Measurements from ENCODE around the gene B3GNT9. TPM values are rescaled to one million over a fixed set of nuclear protein-coding genes. Genes with fewer than 3 reads are reported as not detected.

B3GNT9 gene
- total and polyA plus RNA-seq, 2 of the 8 experiments (the other 6 are each of a cell fraction or from before 2014, with no cell fraction given), result 3.5 to 9.0 TPM

GRCh38 chr16:67173323-67173722, 22.5 kb upstream of the B3GNT9 start:
- Histone ChIP-seq H2BK12ac (ENCODE audit: low read depth, low read length) (no peak overlapping the region), H4K5ac (ENCODE audit: insufficient read length, low read depth, low read length) (no peak overlapping the region), H2BK20ac (ENCODE audit: low read length) (no peak overlapping the region), H2AK5ac (ENCODE audit: low read depth, low read length) (no peak overlapping the region), H2BK5ac (ENCODE audit: low read depth, low read length) (no peak overlapping the region), H3K23ac (ENCODE audit: insufficient read length) (no peak overlapping the region), H3K79me2 (ENCODE audit: control insufficient read depth in 1 of 2, insufficient read depth in 2 of 2, low read length in 2 of 2) (no peaks in the 10 kb centered on the region), H3K9ac (replicated peaks in 1 of 4; ENCODE audit: extremely low read depth in 1 of 4, low read depth in 3 of 4, low read length in 3 of 4) (no peak overlapping the region), H3K4ac (replicated peaks; ENCODE audit: insufficient read length, low read depth, low read length) (no peak overlapping the region), H3K4me2 (ENCODE audit: insufficient read depth in 1 of 2, low read depth in 2 of 2, low read length in 2 of 2) (peak overlapping the region; percentile 71 to 92), H2BK15ac (ENCODE audit: low read length) (peak overlapping the region; percentile 81; the same call in 1 of the 2 replicates), H4K91ac (replicated peaks; ENCODE audit: insufficient read length, low read length) (no peak overlapping the region), H3K14ac (ENCODE audit: insufficient read length) (no peak overlapping the region), H4K8ac (ENCODE audit: extremely low read depth, insufficient read depth, low read length) (no peak overlapping the region), H2AFZ (ENCODE audit: low read length) (no peak overlapping the region), H3K23me2 (ENCODE audit: low read depth, low read length) (peaks cover 27% of the 10 kb centered on the region), H3K4me3 (ENCODE audit: extremely low read depth in 1 of 4, insufficient read depth in 2 of 4, low read depth in 3 of 4, low read length in 4 of 4) (peak overlapping the region; percentile 27 to 57 (median 34); a peak in 6 of 8 replicates), H4K20me1 (replicated peaks in 1 of 2; ENCODE audit: control insufficient read depth in 1 of 2, insufficient read depth in 2 of 2, low read length in 2 of 2) (peaks cover 7 to 22% of the 10 kb centered on the region in 2 experiments), H3K27ac (ENCODE audit: low read depth, low read length) (no peak overlapping the region), H3K27me3 (replicated peaks in 1 of 4; ENCODE audit: control insufficient read depth in 3 of 4, extremely low read depth in 1 of 4, insufficient read depth in 3 of 4, low read length in 3 of 4) (peaks cover 57 to 93% (median 90%) of the 10 kb centered on the region in 4 experiments), H3K36me3 (ENCODE audit: control insufficient read depth in 2 of 4, insufficient read depth in 4 of 4, low read length in 3 of 4) (no peaks in the 10 kb centered on the region), H3K9me3 (ENCODE audit: insufficient read depth in 2 of 2, low read depth in 1 of 2, low read length in 1 of 2) (no peaks in the 10 kb centered on the region), H3K18ac (ENCODE audit: extremely low read depth, low read length) (0 out of 2 replicates have a peak overlapping the region, but pooled peaks have one; percentile 10), H2BK120ac (replicated peaks; ENCODE audit: low read depth, low read length) (no peak overlapping the region), H3K4me1 (replicated peaks in 1 of 4; ENCODE audit: control insufficient read depth in 3 of 4, insufficient read depth in 4 of 4, low read length in 3 of 4) (peaks cover 0 to 40% (median 27%) of the 10 kb centered on the region in 4 experiments; a peak in 6 of 7 replicates), H3K79me1 (ENCODE audit: low read depth, low read length) (peaks cover 2% of the 10 kb centered on the region; the same call in 1 of the 2 replicates), H3K56ac (replicated peaks; ENCODE audit: insufficient read length, low read depth, low read length) (no peak overlapping the region)
- peak in 1 of 2 experiments; percentile 47 for DNase-seq (ENCODE audit: low read depth in 1 of 2, low spot score in 2 of 2)
- ChIA-PET CTCF (ENCODE audit: partially characterized antibody) (interaction anchor here (0.6 to 19.3 kb wide), 7 partner anchors 8 to 262 kb away, joined by 3 to 291 read pairs (median 4); partner anchors contain the start of genes B3GNT9, EXOC3L1, FBXL8 and HSF4), POLR2A (ENCODE audit: partially characterized antibody) (interaction anchor here (1.8 to 7.3 kb wide), 5 partner anchors 9 to 24 kb away, joined by 3 to 59 read pairs (median 10); partner anchors contain the start of genes FBXL8, HSF4 and TRADD)
- WGBS, 2 experiments (ENCODE audit: extremely low coverage in 1 of 2, insufficient coverage in 1 of 2, insufficient read length in 1 of 2, insufficient replicate concordance in 2 of 2, low coverage in 1 of 2, low lambda C conversion rate in 2 of 2, missing lambda C conversion rate in 1 of 2), result 31% methylated on average over 1 of the region's 1 CpG; no CpG with 5 or more reads in 1 of the 2 experiments
- TF ChIP-seq BACH1 (IDR thresholded peaks at IDR 0.05; ENCODE audit: low read length), result no peak
- TF ChIP-seq RAD21 (IDR thresholded peaks at IDR 0.05 in 1 of 2, conservative IDR thresholded peaks at IDR 0.05 in 1 of 2; ENCODE audit: low read depth in 2 of 2, low read length in 2 of 2), result no peak
- TF ChIP-seq RNF2 (IDR thresholded peaks at IDR 0.05; ENCODE audit: borderline replicate concordance, low read depth, low read length, missing control alignments, poor library complexity, severe bottlenecking), result no peak
- no peak for TF ChIP-seq YY1 (IDR thresholded peaks at IDR 0.05; ENCODE audit: low read depth, low read length)
- TF ChIP-seq TAF7 (optimal IDR thresholded peaks at IDR 0.05; ENCODE audit: borderline replicate concordance, low read depth, low read length), result no peak
- TF ChIP-seq POU5F1 (IDR thresholded peaks at IDR 0.05; ENCODE audit: low read depth, low read length), result no peak
- no peak for TF ChIP-seq TAF1 (IDR thresholded peaks at IDR 0.05; ENCODE audit: low read depth, low read length)
- no peak for TF ChIP-seq POLR2AphosphoS5 (IDR thresholded peaks at IDR 0.05; ENCODE audit: low read depth, low read length)
- TF ChIP-seq EGR1 (IDR thresholded peaks at IDR 0.05; ENCODE audit: borderline replicate concordance, low read depth, low read length), result no peak
- no peak for FAIRE-seq
